HG02943 (cell line): ENCODE data around the gene DDX27.

Source experiments
- ATAC-seq: cut with Tn5 transposase; IDR thresholded peaks from one replicate; pipeline ENCODE4 v1.9.1; 2021; ENCODE audit warnings: mild to moderate bottlenecking, low read depth, moderate library complexity; ENCODE audit not compliant: unreplicated experiment

The DDX27 gene

GRCh38 chr20:49245921-49246740 is 26.9 kb downstream of the DDX27 start:
- ATAC-seq = no peak

- ATAC-seq = no peak
Observed at GRCh38 chr20:49247169-49247723, 28.0 kb downstream of the DDX27 start.

GRCh38 chr20:49247792-49248191 is 28.6 kb downstream of the DDX27 start:
- no peak for ATAC-seq

GRCh38 chr20:49248301-49248700 is 29.1 kb downstream of the DDX27 start:
- ATAC-seq = no peak

- ATAC-seq = no peak
Observed at GRCh38 chr20:49248879-49249665, 29.9 kb downstream of the DDX27 start.

GRCh38 chr20:49252556-49253350 is 33.5 kb downstream of the DDX27 start:
- no peak for ATAC-seq

GRCh38 chr20:49256261-49256660 is 37.0 kb downstream of the DDX27 start:
- ATAC-seq = no peak

- no peak for ATAC-seq
Observed at GRCh38 chr20:49259284-49259683, 40.1 kb downstream of the DDX27 start.

GRCh38 chr20:49259799-49260198 is 40.6 kb downstream of the DDX27 start:
- ATAC-seq = no peak

- no peak for ATAC-seq
Observed at GRCh38 chr20:49260218-49260617, 41.0 kb downstream of the DDX27 start.

GRCh38 chr20:49261173-49261572 is 42.0 kb downstream of the DDX27 start:
- no peak for ATAC-seq

GRCh38 chr20:49262444-49262843 is 43.2 kb downstream of the DDX27 start:
- ATAC-seq = no peak

- no peak for ATAC-seq
Observed at GRCh38 chr20:49267327-49267726, 48.1 kb downstream of the DDX27 start.

- no peak for ATAC-seq
Observed at GRCh38 chr20:49268600-49269365, 49.6 kb downstream of the DDX27 start.

- no peak for ATAC-seq
Observed at GRCh38 chr20:49270177-49270576, 51.0 kb downstream of the DDX27 start.

GRCh38 chr20:49270736-49271135 is 51.5 kb downstream of the DDX27 start:
- ATAC-seq = no peak

- ATAC-seq = no peak
Observed at GRCh38 chr20:49272654-49273053, 53.4 kb downstream of the DDX27 start.

- ATAC-seq = no peak
Observed at GRCh38 chr20:49273696-49274277, 54.6 kb downstream of the DDX27 start.

- ATAC-seq = no peak
Observed at GRCh38 chr20:49275216-49275615, 56.0 kb downstream of the DDX27 start.

GRCh38 chr20:49275636-49276035 is 56.4 kb downstream of the DDX27 start:
- ATAC-seq = no peak
